ENCODE data around the gene SEMA7A.

The SEMA7A gene

DNA sequence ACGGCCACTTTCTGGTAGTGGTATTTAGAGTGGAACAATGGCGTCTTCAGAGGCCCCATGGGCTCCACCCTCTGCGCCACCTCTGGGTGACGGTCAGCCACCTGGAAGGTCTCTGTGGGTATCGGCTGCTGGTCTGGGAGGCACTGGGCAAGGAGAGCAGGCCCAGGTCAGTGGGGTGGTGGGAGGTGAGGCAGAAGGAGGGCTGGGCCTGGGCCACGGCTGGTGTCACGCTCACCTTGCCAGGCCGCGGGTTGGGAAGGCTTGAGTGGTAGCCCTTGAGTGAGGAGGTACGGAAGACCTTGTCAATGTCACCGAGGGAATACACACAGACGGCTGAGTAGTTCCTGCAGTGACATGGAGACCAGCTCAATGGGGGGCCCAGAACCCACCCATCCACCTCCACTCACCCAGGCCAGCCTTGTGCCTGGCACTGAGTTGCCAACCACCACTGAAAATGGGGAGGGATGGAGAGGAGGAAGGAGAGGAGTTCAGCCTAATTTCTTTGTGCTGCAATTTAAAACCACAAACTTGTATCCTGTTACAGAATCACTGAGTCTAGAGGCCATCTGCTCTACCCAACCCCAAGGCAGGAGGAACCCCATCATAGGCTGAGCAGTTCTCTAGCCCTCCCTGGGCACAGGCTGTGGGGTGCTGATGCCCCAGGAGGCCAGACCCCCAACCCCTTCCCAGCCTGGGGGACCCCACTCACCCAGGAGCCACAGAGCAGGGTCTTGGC lies 19.0 kb downstream of the SEMA7A start:
- DNase-seq: no peak

DNA sequence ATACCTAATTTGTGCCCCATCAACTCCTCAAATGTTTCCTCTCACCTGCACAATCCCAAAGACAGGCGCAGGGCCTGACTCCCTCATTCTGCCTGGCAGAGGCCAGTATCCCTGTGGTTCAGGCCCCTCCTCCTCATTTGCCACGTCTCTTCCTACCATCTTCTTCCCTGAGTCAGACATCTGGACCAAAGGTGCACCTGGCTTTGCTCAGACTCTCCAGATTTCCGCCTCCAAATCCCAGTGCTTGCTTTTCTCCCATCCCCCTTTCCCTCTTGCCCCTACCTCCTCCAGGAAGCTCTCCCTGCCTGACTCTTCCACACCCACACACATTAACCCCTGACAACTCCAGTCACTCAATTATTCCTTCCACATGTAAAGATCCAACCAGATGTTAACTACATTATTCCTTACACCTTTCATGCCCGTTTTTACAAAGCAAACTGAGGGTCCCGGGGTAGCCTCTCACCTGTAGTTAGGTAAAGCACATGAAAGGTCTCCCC lies 19.6 kb downstream of the SEMA7A start:
- no peak for DNase-seq

DNA sequence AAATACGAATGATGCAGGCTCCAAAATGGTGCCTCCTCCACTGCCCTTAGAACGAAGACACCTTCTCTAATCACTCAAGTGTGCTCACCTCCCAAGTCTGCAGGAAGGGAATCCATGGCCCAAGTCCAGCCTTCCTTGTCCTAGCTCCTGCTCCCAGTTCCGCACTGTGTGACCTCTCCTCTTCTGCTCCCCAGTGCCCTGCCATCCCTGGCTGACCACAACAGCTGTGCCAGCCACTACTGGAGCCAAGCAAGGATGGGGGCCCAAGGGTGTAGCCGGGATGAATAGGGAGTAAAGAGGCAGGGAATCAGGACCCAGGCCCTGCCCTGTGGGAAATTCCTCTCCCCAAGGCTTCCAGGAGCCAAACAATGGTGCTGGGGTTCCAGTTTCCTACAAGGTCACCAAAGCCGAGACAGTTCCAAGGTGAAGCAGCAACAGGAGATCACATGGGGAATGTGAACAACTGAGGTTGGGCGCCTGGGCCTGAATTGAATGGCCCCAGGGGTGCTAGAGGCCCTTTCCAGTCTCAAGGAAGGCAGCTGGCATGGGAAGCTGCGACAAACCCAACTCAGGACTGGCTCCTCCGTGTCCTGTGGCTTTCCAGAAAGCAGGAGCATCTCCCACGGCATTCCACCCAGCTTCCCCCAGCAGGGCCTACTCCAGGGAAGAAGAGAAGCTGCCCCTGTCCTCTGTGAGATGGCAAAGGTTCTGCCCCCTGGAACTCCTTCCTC lies 20.2 kb downstream of the SEMA7A start:
- no peak for DNase-seq

DNA sequence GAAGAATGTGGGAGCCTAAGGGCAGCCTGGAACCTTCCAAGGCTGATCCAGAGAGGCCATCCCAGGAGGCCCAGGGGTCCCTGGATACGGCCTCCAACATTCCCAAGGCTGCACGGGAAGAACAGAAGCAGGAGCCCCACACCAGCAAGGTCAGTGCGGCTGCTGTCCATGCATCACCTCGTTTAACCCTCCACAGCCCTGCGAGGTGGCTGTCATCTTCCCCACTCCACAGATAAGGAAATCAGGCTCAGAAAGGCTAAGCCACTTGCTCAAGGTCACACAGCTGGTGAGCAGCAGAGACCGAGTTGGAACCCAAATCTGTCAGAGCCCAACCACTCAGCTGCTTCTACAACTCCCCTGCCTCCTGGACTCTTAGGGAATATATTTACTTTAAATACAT lies 21.6 kb downstream of the SEMA7A start:
- DNase-seq: no peak

DNA sequence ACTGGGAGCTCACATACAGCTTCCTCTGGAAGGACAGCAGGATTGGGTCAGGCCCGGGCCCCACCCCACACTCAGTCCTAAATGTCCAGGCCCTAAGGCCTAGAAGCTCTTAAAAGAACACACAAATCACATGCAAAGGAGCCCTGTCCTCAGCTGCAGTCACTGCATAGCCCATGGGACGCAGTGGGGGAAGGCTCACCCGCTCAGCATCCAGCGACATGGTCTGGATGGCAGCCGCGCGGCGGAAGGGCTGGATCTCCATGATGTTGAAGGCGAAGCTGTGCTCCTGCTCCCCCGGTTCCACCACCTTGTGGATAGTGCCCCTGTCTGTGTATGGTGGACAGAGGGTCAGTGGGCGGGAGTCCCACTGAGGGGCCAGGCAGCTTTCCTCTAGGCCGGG lies 22.1 kb downstream of the SEMA7A start:
- DNase-seq: no peak

DNA sequence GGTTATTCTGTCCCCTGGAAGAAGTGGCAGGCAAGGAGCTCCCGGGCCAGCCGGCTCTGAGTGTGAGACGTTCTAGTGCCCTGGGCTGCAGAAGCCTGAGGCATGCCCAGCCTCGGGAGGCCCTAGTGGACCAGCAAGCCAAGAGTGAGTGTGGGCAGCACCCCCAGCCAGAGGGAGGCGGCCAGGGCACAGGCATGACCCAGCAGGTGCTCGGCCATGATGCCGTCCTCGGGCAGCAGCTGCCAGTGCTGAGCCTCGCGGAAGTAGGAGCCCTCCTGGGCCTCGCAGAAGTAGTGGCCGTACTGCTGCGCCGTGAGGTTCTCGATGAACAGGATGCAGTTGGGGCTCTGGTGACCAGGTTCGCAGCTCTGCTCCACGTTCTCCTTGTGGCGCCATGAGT lies 23.3 kb downstream of the SEMA7A start:
- no peak for DNase-seq

DNA sequence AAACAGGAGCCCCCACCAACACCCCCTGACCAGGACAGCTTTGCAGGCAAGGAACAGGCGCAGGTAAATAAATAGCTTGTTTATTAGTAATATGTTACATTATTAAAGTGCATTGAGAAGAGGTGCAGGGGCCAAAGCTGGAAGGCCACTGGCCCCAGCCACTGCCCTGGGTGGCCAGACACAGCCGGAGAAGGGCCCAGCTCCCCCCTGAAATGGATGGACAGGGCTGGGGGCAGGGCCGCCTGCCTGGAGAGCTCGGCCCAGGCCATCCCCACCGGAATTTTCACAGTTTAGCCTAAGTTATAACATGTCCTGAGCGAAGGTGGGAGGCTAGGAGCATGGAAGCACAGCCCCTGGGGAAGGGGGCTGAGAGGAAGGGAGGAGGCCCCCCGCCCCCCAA lies 24.5 kb downstream of the SEMA7A start:
- no peak for DNase-seq

DNA sequence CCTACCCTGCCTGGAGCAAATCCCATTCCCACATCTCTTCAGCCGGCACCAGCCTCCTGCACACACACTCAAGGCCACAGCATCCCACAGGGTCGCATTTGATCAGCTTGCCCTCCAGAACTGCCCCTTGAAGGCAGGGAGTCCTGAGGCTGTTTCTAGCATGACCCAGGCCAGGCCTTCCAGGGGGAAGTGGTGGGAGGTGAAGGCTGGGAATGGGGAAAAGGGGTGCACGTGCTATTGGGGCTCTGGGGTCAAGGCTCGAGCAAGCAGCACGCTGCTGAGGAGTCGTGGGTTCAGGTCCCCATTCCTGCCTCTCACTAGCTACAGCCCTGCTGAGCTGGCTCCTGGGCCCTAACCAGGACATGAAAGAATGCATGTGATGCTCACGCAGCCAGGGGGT lies 24.9 kb downstream of the SEMA7A start:
- DNase-seq: no peak

DNA sequence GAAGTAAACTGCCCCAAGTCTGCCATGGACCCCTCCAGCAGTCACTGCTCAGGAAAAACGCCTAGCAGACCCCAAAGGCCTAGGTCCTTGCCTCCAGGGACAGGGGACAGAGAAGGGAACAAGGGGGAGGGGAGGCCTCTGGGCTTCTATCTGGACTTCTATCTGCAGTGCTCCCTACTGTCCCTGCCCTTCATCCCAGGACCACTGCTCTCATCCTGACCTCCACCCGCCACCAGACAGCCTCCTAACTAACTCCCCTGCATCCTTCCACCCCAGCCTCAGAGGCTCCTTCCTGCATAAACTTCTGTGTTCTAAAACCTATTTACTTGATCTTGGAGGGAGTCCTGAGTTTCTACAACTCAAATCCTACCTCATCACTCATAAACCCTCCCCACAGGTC lies 25.4 kb downstream of the SEMA7A start:
- no peak for DNase-seq

DNA sequence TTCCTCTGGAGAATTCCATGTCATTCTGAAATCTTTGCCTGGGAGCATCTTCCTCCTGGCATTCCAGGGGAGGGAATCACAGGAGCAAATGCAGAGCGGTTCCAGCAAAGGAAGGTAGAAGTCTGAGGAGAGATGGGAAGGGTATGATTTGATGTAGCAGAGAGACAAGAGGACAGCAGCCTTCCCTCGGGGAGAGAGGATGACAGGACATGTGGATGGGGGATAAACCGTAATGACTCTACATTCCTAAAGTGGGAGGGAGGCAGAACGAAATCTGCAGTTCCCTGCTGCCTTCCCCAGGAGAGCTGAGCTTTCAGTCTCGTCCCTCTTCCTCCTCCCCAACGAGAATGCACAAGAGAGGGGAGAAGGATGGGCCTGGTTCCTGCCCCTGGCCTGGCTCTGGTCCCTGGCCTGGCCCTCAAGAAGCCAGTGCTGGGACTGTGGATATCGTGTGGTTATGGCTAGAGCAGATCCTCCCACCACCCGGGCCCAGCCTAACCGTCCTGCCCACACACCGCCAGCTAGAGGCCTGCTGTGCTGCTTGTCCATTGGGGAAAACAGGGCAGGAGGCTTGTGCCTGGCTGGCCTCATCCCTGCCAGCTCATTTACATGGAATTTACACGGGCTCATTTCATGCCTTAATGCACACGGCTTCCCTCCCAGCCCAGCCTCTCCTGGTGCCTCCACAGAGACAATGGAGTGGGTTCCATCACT lies 26.6 kb downstream of the SEMA7A start:
- DNase-seq: no peak

DNA sequence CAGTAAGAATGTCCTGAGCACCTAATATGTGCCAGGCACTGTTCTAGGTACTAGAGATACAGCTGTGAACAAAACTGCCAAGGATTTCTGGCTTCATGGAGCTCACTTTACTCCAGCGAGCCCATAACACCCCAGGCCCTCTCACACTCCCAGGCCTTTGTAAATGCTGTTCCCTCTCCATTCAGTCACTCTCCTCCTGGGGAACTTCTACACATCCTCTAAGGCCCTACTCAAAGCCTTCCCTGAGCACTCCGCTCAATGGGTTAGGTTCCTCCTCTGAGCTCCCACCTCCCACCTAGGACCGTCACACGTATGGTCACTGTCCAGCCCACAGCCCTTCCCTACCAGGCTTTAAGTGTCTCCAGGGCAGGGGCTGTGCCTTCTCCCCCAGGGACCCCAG lies 27.2 kb downstream of the SEMA7A start:
- no peak for DNase-seq

DNA sequence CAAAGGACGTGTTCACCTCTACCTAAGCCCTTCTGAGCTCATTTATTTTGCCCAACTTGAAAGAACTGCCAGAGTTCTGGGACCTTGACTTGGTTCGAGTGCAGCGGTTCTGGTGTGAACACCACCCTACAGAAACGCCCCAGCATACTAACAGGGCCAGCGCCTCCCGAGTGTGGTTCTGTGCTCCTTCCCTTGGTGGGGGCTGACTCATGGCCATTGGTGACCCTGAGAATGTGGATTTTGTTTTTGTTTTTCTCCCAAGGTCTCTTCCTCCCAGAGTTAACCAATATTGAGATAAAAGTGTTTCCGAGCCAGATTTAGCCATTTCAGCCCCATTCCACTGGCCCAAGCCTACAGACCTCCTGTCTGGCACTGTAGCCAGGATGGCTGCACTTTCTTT lies 27.9 kb downstream of the SEMA7A start:
- no peak for DNase-seq

DNA sequence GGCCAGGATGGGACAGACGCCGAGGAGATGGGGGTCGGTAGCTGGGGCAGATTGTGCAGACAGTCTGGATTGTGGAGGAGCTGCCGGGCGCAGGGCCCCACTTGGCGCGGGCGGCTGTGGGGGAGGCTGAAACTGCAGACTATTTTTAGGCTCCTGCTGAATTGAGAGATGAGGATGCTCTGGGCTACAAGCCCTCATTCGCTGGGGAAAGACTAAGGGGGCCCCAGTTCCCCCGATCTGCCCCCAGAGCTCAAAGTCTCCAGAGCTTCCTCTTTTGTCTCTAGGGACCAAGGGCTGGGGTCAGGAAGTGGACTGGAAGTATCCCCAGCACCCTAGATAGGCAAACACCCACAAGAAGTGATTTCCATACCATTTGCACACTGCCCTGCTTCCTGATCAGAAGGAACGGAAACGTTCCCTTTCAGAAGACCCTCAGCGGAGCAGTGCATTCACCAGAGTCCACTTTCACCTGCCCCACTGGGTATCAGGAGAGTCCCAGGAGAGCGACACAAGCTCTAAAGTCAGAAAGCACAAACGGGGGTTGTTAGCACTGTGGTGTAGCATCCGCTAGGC lies 29.7 kb downstream of the SEMA7A start:
- no peak for DNase-seq

DNA sequence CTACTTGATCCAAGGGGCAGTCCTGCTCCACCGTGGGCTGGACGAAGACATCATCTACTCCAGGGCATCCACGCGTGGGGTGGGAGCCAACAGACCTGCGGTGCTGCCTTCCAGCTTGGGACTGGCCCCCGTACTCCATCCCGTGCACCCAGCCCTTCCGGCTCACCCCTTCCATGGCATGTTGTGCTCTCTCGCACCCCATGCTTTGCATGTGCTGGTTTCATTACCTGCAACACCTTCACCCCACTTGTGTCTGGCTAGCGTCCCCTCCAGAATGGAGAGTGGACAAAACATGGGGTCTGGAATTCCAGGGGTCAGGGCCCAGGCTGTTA lies 30.2 kb downstream of the SEMA7A start:
- DNase-seq: no peak

DNA sequence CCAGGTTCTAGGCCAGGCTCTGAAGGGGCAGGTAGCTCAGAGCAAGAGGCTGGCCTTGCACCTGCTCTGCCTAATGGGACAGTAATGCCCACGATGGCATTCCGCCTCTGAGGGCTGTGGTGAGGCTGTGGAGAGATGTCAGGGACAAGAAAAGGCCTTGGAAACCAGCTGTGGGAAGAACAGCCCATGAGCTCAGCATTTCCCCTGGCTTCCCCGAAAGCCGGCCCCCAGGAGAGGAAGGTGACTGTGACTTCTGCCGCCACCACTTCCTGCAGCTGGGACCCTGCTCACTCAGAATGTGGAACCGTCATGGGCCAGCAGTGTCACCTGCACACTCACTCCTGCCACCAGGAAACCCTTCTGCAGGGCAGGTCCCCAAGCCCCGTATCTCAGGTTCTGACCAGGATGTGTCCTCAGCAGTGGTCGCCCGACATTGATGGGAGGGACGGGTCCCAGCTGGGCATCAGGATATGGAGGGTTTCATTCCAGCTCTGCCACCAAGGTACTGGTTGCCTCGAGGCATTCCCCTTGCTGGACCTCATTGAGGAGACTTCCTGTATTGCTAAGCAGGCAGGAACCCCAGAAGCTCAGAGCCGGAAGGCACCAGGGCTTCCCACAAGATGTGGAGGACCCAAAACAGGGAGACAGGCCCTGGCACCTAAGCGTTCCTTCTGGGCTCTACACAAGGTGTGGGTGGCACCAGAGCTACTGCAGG lies 30.7 kb downstream of the SEMA7A start:
- peak; percentile 39 for DNase-seq

DNA sequence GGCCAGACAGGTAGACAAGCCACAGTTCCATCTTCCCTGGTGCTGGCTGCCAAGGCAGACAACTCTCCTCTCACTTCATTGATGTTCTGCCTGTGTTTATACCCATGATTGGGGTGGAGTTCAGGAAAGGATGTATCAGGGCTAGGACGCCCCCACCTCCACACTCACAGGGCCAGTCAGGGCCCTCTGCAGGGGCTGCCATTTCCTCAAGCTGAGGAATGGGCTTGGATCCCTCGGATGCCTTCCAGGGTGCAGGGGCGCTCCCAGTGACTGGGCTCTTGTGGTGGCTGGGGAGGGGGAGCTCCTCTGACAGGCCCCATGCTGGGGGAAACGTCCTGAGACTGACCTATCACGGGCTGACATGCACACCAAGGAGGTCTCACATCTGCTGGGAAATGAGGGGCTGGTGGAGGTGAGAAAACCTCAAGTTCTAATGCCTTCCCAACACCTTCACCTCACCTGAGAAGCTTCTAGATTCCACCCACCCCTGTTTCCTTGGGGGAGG lies 31.4 kb downstream of the SEMA7A start:
- no peak for DNase-seq

DNA sequence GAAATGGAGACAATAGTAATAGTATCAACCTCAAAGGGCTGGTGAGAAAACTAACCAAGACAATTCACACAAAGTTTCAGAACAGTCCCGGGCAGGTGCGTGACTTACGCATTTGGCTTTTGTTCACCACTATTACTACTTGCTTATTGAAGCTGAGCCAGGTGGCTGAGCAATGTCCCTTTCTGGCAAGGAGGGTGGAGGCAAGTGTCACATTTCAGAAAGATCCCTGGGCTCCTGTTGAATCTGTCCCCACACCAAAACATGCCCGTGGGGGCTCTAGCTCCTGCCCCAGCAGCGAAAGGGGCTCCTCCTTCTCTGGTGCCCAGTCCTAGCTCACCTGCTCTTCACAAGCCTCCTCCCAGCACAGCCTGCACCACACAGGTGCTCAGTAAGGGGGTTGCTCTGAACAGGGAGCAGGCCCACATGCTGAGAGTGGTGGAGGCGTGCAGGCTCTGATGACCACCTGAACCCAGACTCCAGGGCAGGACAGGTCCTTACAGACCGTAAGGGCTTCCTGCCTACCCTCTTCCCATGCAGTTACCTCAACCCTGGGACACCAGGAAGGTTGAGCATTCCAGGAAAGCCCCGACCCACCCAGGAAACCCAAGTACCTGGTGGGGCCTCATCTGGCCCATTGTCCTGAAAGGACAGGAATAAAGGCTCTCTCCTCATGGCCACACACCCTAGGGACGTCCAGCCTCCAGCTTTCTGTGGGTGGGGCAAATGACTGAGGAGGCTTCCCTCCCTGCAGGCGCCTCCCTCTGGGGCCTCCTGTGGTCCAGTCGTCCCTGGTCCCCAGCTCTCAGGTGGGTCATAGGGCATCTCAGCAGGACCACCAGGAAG lies 32.6 kb downstream of the SEMA7A start:
- DNase-seq: no peak

DNA sequence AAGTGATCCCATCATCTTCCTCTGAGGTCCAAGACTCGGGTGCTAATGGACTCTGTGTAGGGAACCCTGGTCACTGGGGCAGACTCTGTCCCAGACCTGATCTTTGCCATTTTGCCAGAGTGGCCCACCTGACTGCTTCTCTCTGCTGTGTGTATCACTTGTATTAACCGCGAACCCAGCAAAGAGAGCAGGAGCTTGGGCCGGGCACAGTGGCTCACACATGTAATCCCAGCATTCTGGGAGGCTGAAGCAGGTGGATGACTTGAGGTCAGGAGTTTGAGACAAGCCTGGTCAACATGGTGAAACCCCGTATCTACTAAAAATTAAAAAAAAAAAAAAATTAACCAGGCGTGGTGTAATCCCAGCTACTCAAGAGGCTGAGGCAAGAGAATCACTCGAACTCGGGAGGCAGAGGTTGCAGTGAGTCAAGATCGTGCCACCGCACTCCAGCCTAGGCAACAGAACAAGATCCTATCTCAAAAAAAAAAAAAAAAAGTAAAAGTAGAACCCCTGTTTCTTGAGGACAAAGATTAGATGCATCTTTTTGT lies 33.4 kb downstream of the SEMA7A start:
- no peak for DNase-seq

DNA sequence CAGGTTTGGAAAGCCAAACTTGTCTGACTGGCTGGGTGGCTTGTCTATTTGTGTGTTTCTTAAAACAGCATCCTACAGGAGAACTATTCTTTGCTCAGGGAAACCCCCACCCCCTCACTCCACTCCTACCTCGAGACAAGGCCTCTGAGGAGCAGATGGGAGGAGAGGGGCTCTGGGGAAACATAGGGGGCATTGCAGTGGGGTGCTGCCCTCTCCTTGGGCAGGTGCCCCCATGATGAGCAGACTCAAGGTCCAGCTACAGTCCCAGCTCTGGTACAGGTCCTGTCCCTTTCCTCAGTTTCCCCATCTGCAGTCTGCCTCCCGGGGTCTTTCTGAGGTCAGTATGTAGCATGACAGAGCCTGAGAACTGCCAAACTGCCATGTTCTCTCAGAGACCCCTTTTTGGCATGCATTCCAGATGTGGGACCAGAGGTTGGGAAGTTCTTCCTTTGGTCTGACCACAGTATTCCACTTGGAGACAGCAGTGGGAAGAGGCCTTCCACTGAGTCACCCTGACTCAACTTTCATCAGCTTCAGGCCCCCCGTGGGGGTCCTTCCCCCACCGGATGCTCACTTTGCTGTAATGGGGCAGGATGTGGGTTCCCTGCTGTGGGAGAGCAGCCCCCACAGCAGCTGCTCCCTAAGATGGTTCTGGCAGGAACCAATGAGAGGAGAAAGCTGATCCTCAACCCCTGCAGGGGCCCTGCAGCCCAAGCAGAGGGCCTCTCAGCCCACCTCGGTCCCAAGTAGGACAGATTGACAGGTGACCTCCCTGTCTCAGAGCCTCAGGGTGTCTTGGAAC lies 34.0 kb downstream of the SEMA7A start:
- DNase-seq: peak; percentile 31

DNA sequence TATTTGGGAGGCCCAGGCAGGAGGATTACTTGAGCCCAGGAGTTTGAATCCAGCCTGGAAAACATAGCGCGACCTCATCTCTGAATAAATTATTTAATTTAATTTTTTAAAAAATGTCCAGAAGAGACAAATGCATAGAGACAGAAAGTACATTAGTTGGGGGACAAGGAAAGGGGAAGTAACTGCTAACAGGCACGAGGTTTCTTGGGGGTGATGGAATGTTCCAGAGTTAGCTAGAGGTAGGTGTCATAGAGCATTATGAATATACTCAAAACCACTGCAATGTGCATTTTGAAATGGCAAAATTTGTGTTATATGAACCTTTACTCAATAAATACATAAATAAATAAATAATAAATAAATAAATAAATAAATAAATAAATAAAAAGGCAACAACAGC lies 34.7 kb downstream of the SEMA7A start:
- DNase-seq: no peak

DNA sequence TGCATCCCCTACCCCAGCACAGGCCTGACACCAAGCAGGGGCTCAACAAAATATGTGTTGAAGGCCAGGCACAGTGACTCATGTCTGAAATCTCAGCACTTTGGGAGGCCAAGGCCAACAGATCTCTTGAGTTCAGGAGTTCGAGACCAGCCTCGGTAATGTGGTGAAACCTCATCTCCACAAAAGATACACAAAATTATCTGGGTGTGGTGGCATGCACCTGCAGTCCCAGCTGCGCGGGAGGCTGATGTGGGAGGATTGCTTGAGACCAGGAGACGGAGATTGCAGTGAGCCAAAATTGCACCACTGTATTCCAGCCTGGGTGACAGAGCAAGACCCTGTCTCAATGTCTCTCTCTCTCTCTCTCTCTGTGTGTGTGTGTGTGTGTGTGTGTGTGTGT lies 35.6 kb downstream of the SEMA7A start:
- no peak for DNase-seq

Measured in CD4-positive, alpha-beta T cell treated with Interleukin-12 subunit alpha and Interleukin-12 subunit beta, for 1 hour (primary cell).